ENCODE results near the gene NKPD1.

DNA sequence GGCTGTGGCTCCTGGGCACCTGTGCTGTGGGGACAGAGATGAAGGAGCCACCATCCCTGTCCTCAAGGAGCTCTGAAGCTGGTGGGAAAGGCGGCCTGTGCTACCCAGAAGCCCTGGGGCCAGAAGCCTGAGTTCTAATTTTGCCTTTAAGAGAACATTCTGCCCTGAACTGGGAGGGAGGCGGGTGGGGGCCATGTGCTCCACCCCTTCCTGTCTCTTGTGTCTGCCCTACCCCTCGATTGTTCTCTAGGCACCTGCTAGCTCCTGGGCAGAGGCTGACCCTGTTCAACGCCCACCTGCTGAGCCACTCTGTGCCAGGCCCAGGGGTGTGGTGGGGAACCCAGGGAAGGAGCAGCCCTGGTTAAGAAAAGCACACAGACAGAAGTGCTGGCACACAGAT, 11.4 kb upstream of the NKPD1 start:
- TF ChIP-seq, protein P1, sequence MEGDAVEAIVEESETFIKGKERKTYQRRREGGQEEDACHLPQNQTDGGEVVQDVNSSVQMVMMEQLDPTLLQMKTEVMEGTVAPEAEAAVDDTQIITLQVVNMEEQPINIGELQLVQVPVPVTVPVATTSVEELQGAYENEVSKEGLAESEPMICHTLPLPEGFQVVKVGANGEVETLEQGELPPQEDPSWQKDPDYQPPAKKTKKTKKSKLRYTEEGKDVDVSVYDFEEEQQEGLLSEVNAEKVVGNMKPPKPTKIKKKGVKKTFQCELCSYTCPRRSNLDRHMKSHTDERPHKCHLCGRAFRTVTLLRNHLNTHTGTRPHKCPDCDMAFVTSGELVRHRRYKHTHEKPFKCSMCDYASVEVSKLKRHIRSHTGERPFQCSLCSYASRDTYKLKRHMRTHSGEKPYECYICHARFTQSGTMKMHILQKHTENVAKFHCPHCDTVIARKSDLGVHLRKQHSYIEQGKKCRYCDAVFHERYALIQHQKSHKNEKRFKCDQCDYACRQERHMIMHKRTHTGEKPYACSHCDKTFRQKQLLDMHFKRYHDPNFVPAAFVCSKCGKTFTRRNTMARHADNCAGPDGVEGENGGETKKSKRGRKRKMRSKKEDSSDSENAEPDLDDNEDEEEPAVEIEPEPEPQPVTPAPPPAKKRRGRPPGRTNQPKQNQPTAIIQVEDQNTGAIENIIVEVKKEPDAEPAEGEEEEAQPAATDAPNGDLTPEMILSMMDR (IDR thresholded peaks at IDR 0.05): no peak
- no peak for TF ChIP-seq POLR2A (IDR thresholded peaks at IDR 0.05)
